Upper lobe of right lung (tissue), 1 donor: ENCODE results near the gene CDAN1. TPM values are rescaled to one million over a fixed set of nuclear protein-coding genes. Genes with fewer than 3 reads are reported as not detected.

Experiments used
- ATAC-seq: fragments of 200-7000 bp; cut with Tn5 transposase; one replicate; pipeline ENCODE4 v1.9.1; 2020; ENCODE audit warnings: mild to moderate bottlenecking, moderate library complexity
- DNase-seq: peaks from one replicate; pipeline ENCODE4 v3.0.0-alpha.2; 2020
- H3K27ac ChIP-seq: fragments of 200-600 bp; one replicate; pipeline ENCODE4 v1.8.0; 2022
- H3K27me3 ChIP-seq: fragments of 200-600 bp; one replicate; pipeline ENCODE4 v1.8.0; 2022; ENCODE audit warnings: mild to moderate bottlenecking
- H3K36me3 ChIP-seq: fragments of 200-600 bp; one replicate; pipeline ENCODE4 v1.8.0; 2022
- H3K4me1 ChIP-seq: fragments of 200-600 bp; one replicate; pipeline ENCODE4 v1.8.0; 2022
- H3K4me3 ChIP-seq: fragments of 200-600 bp; one replicate; pipeline ENCODE4 v1.8.0; 2022; ENCODE audit warnings: mild to moderate bottlenecking
- H3K9me3 ChIP-seq: fragments of 200-600 bp; one replicate; pipeline ENCODE4 v1.8.0; 2022
- CTCF ChIP-seq: fragments of 200-600 bp; IDR thresholded peaks from one replicate; pipeline ENCODE4 v1.8.0; 2022; ENCODE audit warnings: antibody characterized with exemption
- intact Hi-C: fragments of 100-400 bp; cut with DNase I; formaldehyde crosslinking; loops from one replicate; pipeline ENCODE4 v1.11.0; 2022
- total RNA-seq: library from RNA; stranded (reverse); fragmentation: NEBNext Ultra II Directional; extraction: Animal tissue kit (Norgen Biotek cat#: 25700); gene quantifications from one replicate; pipeline ENCODE4 v1.2.1, GENCODE V29; 2021
- donor health status: DM: no; HTN: yes; CAD: no; lungs with severe emphysema.

The CDAN1 gene
- total RNA-seq, 1 donor from 2014 or later: 13.5 TPM

- no peak for TF ChIP-seq CTCF
- H3K36me3 ChIP-seq: peaks cover 26% of the 10 kb centered on the region
- H3K27me3 ChIP-seq: no peaks in the 10 kb centered on the region
- peaks cover 17% of the 10 kb centered on the region for H3K4me1 ChIP-seq
- H3K9me3 ChIP-seq: no peaks in the 10 kb centered on the region
- intact Hi-C loops: no loop called here
- ATAC-seq (no peak), DNase-seq (no peak)
- peak overlapping the region; percentile 91 for H3K4me3 ChIP-seq
- H3K27ac ChIP-seq: peak overlapping the region; percentile 69
Observed at GRCh38 chr15:42737529-42738328, 801 bp upstream of the CDAN1 start.

GRCh38 chr15:42736178-42736792, 643 bp downstream of the CDAN1 start:
- Histone ChIP-seq H3K4me1 (peaks cover 17% of the 10 kb centered on the region), H3K27ac (peak overlapping the region; percentile 69), H3K4me3 (peak overlapping the region; percentile 91), H3K27me3 (no peaks in the 10 kb centered on the region), H3K9me3 (no peaks in the 10 kb centered on the region), H3K36me3 (peaks cover 41% of the 10 kb centered on the region)
- intact Hi-C loops: no loop called here
- DNase-seq (no peak), ATAC-seq (peak; percentile 41)
- no peak for TF ChIP-seq CTCF

GRCh38 chr15:42735382-42736165, 1.4 kb downstream of the CDAN1 start:
- peak overlapping the region; percentile 69 for H3K27ac ChIP-seq
- peaks cover 17% of the 10 kb centered on the region for H3K4me1 ChIP-seq
- H3K27me3 ChIP-seq: no peaks in the 10 kb centered on the region
- no peak for TF ChIP-seq CTCF
- H3K4me3 ChIP-seq: peak overlapping the region; percentile 91
- no peak for DNase-seq
- intact Hi-C loops: no loop called here
- ATAC-seq: no peak
- peaks cover 48% of the 10 kb centered on the region for H3K36me3 ChIP-seq
- H3K9me3 ChIP-seq: no peaks in the 10 kb centered on the region

- intact Hi-C loops: no loop called here
- peak overlapping the region; percentile 3 for H3K27ac ChIP-seq
- DNase-seq (no peak), ATAC-seq (no peak)
- no peaks in the 10 kb centered on the region for H3K9me3 ChIP-seq
- no peak for TF ChIP-seq CTCF
- H3K27me3 ChIP-seq: no peaks in the 10 kb centered on the region
- peaks cover 60% of the 10 kb centered on the region for H3K36me3 ChIP-seq
- peaks cover 17% of the 10 kb centered on the region for H3K4me1 ChIP-seq
- no peak overlapping the region for H3K4me3 ChIP-seq
Observed at GRCh38 chr15:42734076-42734672, 2.8 kb downstream of the CDAN1 start.

- Histone ChIP-seq H3K4me1 (peaks cover 17% of the 10 kb centered on the region), H3K9me3 (no peaks in the 10 kb centered on the region), H3K36me3 (peaks cover 71% of the 10 kb centered on the region), H3K27ac (no peak overlapping the region), H3K27me3 (no peaks in the 10 kb centered on the region), H3K4me3 (no peak overlapping the region)
- intact Hi-C loops: no loop called here
- no peak for TF ChIP-seq CTCF
- ATAC-seq (no peak), DNase-seq (no peak)
Observed at GRCh38 chr15:42733027-42733426, 3.9 kb downstream of the CDAN1 start.
